Measurements from ENCODE around the gene USH1G.

The USH1G gene

DNA sequence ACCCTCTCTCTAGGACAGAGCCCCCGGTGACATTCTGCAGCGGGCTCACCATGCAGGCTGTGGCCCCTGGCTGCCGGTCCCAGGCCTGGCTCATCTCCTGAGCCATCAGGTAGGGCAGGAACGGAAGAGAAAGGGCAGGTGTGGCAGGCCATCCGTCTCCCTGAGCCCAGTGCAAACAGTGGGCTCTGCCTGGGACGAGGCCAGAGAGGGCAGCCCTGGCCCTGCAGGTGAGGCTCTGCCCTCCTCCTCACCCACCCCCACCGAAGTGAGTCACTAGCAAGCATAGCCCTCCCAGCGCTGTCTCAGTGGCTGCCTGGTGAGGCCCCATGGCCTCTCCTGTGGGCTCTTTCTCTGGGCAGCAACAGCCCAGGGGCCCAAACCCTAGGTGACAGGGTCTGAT is 27.2 kb upstream of the USH1G start:
- no peak for TF ChIP-seq EZH2phosphoT487 (conservative IDR thresholded peaks at IDR 0.05; ENCODE audit: low read length)
- TF ChIP-seq, protein P1, sequence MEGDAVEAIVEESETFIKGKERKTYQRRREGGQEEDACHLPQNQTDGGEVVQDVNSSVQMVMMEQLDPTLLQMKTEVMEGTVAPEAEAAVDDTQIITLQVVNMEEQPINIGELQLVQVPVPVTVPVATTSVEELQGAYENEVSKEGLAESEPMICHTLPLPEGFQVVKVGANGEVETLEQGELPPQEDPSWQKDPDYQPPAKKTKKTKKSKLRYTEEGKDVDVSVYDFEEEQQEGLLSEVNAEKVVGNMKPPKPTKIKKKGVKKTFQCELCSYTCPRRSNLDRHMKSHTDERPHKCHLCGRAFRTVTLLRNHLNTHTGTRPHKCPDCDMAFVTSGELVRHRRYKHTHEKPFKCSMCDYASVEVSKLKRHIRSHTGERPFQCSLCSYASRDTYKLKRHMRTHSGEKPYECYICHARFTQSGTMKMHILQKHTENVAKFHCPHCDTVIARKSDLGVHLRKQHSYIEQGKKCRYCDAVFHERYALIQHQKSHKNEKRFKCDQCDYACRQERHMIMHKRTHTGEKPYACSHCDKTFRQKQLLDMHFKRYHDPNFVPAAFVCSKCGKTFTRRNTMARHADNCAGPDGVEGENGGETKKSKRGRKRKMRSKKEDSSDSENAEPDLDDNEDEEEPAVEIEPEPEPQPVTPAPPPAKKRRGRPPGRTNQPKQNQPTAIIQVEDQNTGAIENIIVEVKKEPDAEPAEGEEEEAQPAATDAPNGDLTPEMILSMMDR (IDR thresholded peaks at IDR 0.05; ENCODE audit: insufficient read depth, low read length, poor library complexity, severe bottlenecking), result no peak
- no peak overlapping the region for H3K27ac ChIP-seq (ENCODE audit: low read depth, low read length)
- H3K27me3 ChIP-seq (ENCODE audit: low read length), result no peaks in the 10 kb centered on the region
- no peaks in the 10 kb centered on the region for H3K9me2 ChIP-seq (replicated peaks; ENCODE audit: insufficient read depth, low read length)
- H3K4me2 ChIP-seq (ENCODE audit: low read depth, low read length, poor library complexity, severe bottlenecking), result no peak overlapping the region
- no peak overlapping the region for H3K4me3 ChIP-seq (ENCODE audit: insufficient read depth, low read length, poor library complexity, severe bottlenecking)
- no peaks in the 10 kb centered on the region for H3K36me3 ChIP-seq (ENCODE audit: low read length)
- H4K20me1 ChIP-seq (ENCODE audit: low read depth, low read length), result no peaks in the 10 kb centered on the region
- H3K79me2 ChIP-seq (ENCODE audit: insufficient read depth, low read length), result no peaks in the 10 kb centered on the region
- H3F3A ChIP-seq (ENCODE audit: insufficient read depth), result no peaks in the 10 kb centered on the region
- H3K9me3 ChIP-seq (ENCODE audit: insufficient read depth, low read length), result no peaks in the 10 kb centered on the region
- no peak overlapping the region for H3K9ac ChIP-seq (ENCODE audit: low read length)
- no peak overlapping the region for H2AFZ ChIP-seq (ENCODE audit: low read depth, low read length, severe bottlenecking)

DNA sequence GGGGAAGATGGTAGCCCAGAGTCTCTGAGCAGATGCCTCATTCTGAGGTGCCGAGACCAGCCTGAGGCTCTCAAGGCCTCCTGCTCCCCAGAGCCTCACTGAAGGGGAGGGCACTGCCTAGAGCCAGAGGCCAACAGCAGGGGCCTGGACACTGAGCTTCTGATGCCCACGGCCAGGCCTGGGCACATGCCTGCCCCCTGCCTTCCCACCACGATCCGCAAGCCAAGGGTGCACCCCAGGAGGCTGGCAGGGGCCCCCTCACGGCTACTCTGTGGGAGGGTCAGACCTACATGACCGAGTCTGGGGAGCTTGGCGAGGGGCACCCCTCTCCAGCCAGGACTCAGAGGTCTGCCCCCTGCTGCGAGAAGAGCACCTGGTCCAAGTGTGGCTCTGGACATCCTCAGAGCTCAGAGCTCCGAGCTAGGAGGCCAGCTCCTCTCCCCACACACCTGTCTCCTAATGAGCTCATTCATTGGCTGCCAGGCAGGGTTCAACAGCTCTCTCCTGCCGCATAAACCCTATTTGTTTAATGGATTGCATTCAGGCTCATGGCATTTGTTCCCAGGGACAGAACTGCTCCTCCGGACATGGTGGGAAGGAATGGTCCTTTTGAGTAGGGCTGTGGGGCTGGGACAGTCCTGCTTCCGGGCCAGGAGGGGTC is 26.5 kb upstream of the USH1G start:
- Histone ChIP-seq H3K9me2 (replicated peaks; ENCODE audit: insufficient read depth, low read length) (no peaks in the 10 kb centered on the region), H2AFZ (ENCODE audit: low read depth, low read length, severe bottlenecking) (no peak overlapping the region), H3F3A (ENCODE audit: insufficient read depth) (no peaks in the 10 kb centered on the region), H3K79me2 (ENCODE audit: insufficient read depth, low read length) (no peaks in the 10 kb centered on the region), H3K9ac (ENCODE audit: low read length) (no peak overlapping the region), H3K36me3 (ENCODE audit: low read length) (no peaks in the 10 kb centered on the region), H3K4me2 (ENCODE audit: low read depth, low read length, poor library complexity, severe bottlenecking) (no peak overlapping the region), H3K9me3 (ENCODE audit: insufficient read depth, low read length) (no peaks in the 10 kb centered on the region), H3K27me3 (ENCODE audit: low read length) (no peaks in the 10 kb centered on the region), H4K20me1 (ENCODE audit: low read depth, low read length) (no peaks in the 10 kb centered on the region), H3K4me3 (ENCODE audit: insufficient read depth, low read length, poor library complexity, severe bottlenecking) (no peak overlapping the region), H3K27ac (ENCODE audit: low read depth, low read length) (no peak overlapping the region)
- TF ChIP-seq, protein P1 (IDR thresholded peaks at IDR 0.05; ENCODE audit: insufficient read depth, low read length, poor library complexity, severe bottlenecking), result no peak
- no peak for TF ChIP-seq EZH2phosphoT487 (conservative IDR thresholded peaks at IDR 0.05; ENCODE audit: low read length)

DNA sequence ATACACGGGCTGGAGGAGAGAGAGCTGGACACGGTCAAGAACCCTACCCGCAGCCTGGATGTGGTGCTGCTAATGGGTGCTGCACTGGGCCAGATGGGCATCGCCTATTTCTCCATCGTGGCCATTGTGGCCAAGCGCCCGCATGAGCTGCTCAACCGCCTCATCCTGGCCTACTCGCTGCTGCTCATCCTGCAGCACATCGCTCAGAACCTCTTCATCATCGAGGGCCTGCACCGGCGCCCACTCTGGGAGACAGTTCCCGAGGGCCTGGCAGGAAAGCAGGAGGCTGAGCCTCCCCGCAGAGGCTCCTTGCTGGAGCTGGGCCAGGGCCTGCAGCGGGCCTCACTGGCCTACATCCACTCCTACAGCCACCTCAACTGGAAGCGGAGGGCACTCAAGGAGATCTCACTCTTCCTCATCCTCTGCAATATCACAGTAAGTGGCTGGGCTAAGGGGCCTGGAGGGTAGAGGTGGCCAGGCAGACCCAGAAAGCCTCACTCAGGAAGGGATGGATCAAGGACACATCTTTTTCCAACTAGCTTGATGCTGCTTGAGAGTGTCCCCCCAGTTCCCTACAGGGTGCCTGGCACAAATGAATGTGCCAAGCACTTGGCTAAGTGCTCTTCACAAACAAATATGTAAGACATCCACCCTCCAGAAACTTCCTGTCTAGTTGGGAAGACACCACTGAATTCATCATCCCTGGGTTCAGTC is 24.1 kb upstream of the USH1G start:
- Histone ChIP-seq H3K27ac (ENCODE audit: low read depth, low read length) (no peak overlapping the region), H3K27me3 (ENCODE audit: low read length) (no peaks in the 10 kb centered on the region)

More for the DNA sequence above, 24.1 kb upstream of the USH1G start:
- Histone ChIP-seq H3F3A (ENCODE audit: insufficient read depth) (no peaks in the 10 kb centered on the region), H3K9ac (ENCODE audit: low read length) (no peak overlapping the region), H3K36me3 (ENCODE audit: low read length) (no peaks in the 10 kb centered on the region), H3K9me3 (ENCODE audit: insufficient read depth, low read length) (no peaks in the 10 kb centered on the region), H4K20me1 (ENCODE audit: low read depth, low read length) (no peaks in the 10 kb centered on the region), H3K4me3 (ENCODE audit: insufficient read depth, low read length, poor library complexity, severe bottlenecking) (no peak overlapping the region), H3K79me2 (ENCODE audit: insufficient read depth, low read length) (no peaks in the 10 kb centered on the region), H3K4me2 (ENCODE audit: low read depth, low read length, poor library complexity, severe bottlenecking) (no peak overlapping the region), H2AFZ (ENCODE audit: low read depth, low read length, severe bottlenecking) (no peak overlapping the region), H3K9me2 (replicated peaks; ENCODE audit: insufficient read depth, low read length) (no peaks in the 10 kb centered on the region)
- no peak for TF ChIP-seq EZH2phosphoT487 (conservative IDR thresholded peaks at IDR 0.05; ENCODE audit: low read length)
- TF ChIP-seq, protein P1 (IDR thresholded peaks at IDR 0.05; ENCODE audit: insufficient read depth, low read length, poor library complexity, severe bottlenecking), result no peak
